ENCODE results near the gene RPL5. TPM values are rescaled to one million over a fixed set of nuclear protein-coding genes. Genes with fewer than 3 reads are reported as not detected.

RPL5 gene
- total and polyA plus RNA-seq, 2 of the 4 experiments (the other 2 are of a cell fraction): 1,406 to 1,679 TPM

DNA sequence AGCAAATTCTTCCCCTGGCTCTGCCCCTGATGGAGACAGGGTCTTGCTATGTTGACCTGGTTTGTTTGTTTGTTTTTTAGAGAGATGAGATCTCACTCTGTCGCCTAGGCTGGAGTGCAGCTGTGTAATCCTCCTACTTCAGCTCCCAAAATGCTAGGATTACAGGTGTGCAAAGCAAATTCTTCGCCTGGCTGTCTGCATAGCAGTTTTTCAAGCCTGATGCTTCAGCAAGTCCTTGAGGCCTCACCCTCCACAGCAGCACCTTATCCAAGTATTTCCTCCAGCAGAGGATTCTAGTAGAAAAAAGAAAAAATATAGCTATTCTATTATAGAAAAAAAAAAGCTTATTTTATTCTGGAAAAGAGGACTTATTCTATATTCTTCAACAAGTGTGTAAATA, 15.1 kb upstream of the RPL5 start:
- CTCF ChIA-PET: interaction anchor here (0.6 kb wide), 1 partner anchor 68 kb away, joined by 4 read pairs; no protein-coding TSS in a partner anchor
- no peak overlapping the region for H2BK15ac ChIP-seq (ENCODE audit: low read depth, low read length)
- no peak for ATAC-seq (ENCODE audit: low read depth)

More for the DNA sequence above, 15.1 kb upstream of the RPL5 start:
- Histone ChIP-seq H2AK9ac (replicated peaks; ENCODE audit: low read depth, low read length, poor library complexity) (no peak overlapping the region), H2BK5ac (ENCODE audit: low read depth, low read length, poor library complexity, severe bottlenecking) (no peak overlapping the region), H3K18ac (ENCODE audit: low read depth, low read length) (no peak overlapping the region), H3K4me2 (ENCODE audit: low read depth, low read length) (no peak overlapping the region), H3K56ac (ENCODE audit: extremely low read depth, insufficient read depth, low read length) (no peak overlapping the region), H3K9me3 (ENCODE audit: control insufficient read depth, insufficient read depth, low read length) (no peaks in the 10 kb centered on the region), H3K79me1 (ENCODE audit: low read depth in 1 of 2, low read length in 2 of 2) (no peaks in the 10 kb centered on the region), H4K91ac (ENCODE audit: insufficient read depth, low read depth, low read length) (no peak overlapping the region), H4K5ac (ENCODE audit: low read depth, low read length) (no peak overlapping the region), H3K36me3 (ENCODE audit: control insufficient read depth, insufficient read depth, low read length) (no peaks in the 10 kb centered on the region), H2AK5ac (ENCODE audit: low read depth, low read length) (no peak overlapping the region), H2BK20ac (ENCODE audit: low read depth, low read length) (no peak overlapping the region; the same call in 1 of the 2 replicates), H4K20me1 (ENCODE audit: insufficient read depth, low read length) (no peaks in the 10 kb centered on the region), H4K8ac (ENCODE audit: low read depth in 2 of 2, low read length in 2 of 2) (no peak overlapping the region; a peak in 1 of 4 replicates), H3K27ac (ENCODE audit: insufficient read depth, low read length) (no peak overlapping the region), H3K27me3 (ENCODE audit: control insufficient read depth, insufficient read depth, low read length) (no peaks in the 10 kb centered on the region), H2BK120ac (ENCODE audit: low read depth, low read length) (0 out of 2 replicates have a peak overlapping the region, but pooled peaks have one; percentile 4), H3K4me3 (ENCODE audit: insufficient read depth, low read depth, low read length) (no peak overlapping the region), H3K23ac (ENCODE audit: low read depth, low read length) (no peak overlapping the region), H3K9ac (ENCODE audit: low read depth, low read length) (no peak overlapping the region), H3K4ac (ENCODE audit: low read depth, low read length) (no peak overlapping the region), H3K14ac (replicated peaks; ENCODE audit: low read depth, low read length) (0 out of 2 replicates have a peak overlapping the region, but pooled peaks have one; percentile 4), H2AFZ (replicated peaks; ENCODE audit: low read length, poor library complexity) (no peak overlapping the region), H3K9me1 (ENCODE audit: insufficient read depth, low read length) (no peaks in the 10 kb centered on the region), H3K4me1 (ENCODE audit: control insufficient read depth, insufficient read depth, low read length) (peaks cover 2% of the 10 kb centered on the region; the same call in 1 of the 2 replicates)
- POLR2A ChIA-PET (ENCODE audit: unreplicated experiment): no interaction called here
- no TSS peak for BruUV-seq (replicated peaks)
- no CpG with 5 or more reads among the region's 2 CpGs for WGBS, 2 experiments (ENCODE audit: extremely low coverage in 2 of 2, insufficient read length in 1 of 2)
- in situ Hi-C loops (cut with MboI; ENCODE audit: low sequenced_read_pairs): no loop called here
- no peak for DNase-seq
- TF ChIP-seq BHLHE40 (IDR thresholded peaks at IDR 0.05; ENCODE audit: low read depth, low read length): no peak
- TF ChIP-seq MAFK (IDR thresholded peaks at IDR 0.05; ENCODE audit: low read depth, low read length): no peak
- no peak for TF ChIP-seq RCOR1 (IDR thresholded peaks at IDR 0.05; ENCODE audit: insufficient replicate concordance, low read length)
- TF ChIP-seq RFX5 (IDR thresholded peaks at IDR 0.05; ENCODE audit: low read depth, low read length): no peak
- TF ChIP-seq MXI1 (IDR thresholded peaks at IDR 0.05; ENCODE audit: borderline replicate concordance, low read depth, low read length): no peak
- TF ChIP-seq POLR2A (IDR thresholded peaks at IDR 0.05; ENCODE audit: low read depth, low read length): no peak
- no peak for TF ChIP-seq FOS (IDR thresholded peaks at IDR 0.05; ENCODE audit: low read depth, low read length)
- TF ChIP-seq, protein P1, sequence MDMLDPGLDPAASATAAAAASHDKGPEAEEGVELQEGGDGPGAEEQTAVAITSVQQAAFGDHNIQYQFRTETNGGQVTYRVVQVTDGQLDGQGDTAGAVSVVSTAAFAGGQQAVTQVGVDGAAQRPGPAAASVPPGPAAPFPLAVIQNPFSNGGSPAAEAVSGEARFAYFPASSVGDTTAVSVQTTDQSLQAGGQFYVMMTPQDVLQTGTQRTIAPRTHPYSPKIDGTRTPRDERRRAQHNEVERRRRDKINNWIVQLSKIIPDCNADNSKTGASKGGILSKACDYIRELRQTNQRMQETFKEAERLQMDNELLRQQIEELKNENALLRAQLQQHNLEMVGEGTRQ (IDR thresholded peaks at IDR 0.05; ENCODE audit: low read depth, low read length): no peak
- TF ChIP-seq, protein P2, sequence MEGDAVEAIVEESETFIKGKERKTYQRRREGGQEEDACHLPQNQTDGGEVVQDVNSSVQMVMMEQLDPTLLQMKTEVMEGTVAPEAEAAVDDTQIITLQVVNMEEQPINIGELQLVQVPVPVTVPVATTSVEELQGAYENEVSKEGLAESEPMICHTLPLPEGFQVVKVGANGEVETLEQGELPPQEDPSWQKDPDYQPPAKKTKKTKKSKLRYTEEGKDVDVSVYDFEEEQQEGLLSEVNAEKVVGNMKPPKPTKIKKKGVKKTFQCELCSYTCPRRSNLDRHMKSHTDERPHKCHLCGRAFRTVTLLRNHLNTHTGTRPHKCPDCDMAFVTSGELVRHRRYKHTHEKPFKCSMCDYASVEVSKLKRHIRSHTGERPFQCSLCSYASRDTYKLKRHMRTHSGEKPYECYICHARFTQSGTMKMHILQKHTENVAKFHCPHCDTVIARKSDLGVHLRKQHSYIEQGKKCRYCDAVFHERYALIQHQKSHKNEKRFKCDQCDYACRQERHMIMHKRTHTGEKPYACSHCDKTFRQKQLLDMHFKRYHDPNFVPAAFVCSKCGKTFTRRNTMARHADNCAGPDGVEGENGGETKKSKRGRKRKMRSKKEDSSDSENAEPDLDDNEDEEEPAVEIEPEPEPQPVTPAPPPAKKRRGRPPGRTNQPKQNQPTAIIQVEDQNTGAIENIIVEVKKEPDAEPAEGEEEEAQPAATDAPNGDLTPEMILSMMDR (conservative IDR thresholded peaks at IDR 0.05; ENCODE audit: low read depth, low read length): no peak
- dilution Hi-C loops (cut with HindIII; ENCODE audit: low sequenced_read_pairs, unreplicated experiment): no loop called here
- intact Hi-C loops (cut with micrococcal nuclease): no loop called here

All from IMR-90 (cell line).